Lower leg skin (tissue), 3 donors: Measurements from ENCODE around the gene OR4C13.

Experiments used
- CTCF ChIP-seq, 3 donors: fragments of 450-650 bp; IDR thresholded peaks; one replicate each; pipeline ENCODE4 v1.5.1; 2016; ENCODE audit warnings: antibody characterized with exemption in 3 of 3, mild to moderate bottlenecking in 3 of 3, moderate library complexity in 2 of 3
- POLR2A ChIP-seq, 2 donors: fragments of 450-650 bp; IDR thresholded peaks; one replicate each; pipeline ENCODE4 v1.6.1; 2016 to 2017; ENCODE audit warnings: antibody characterized with exemption in 2 of 2, mild to moderate bottlenecking in 1 of 2, moderate library complexity in 1 of 2

- TF ChIP-seq POLR2A (IDR thresholded peaks at IDR 0.05) (no peak), CTCF (IDR thresholded peaks at IDR 0.05) (no peak)
Measured at GRCh38 chr11:49995565-49995964, 43.4 kb downstream of the OR4C13 start.
